MM.1S (cell line): Measurements from ENCODE around the gene DDX39B.
A peak's percentile ranks its signal among the peaks of the same experiment; 100 is the strongest.

ENCODE experiments used
- DNase-seq: peaks from one replicate; pipeline ENCODE4 v3.0.0-alpha.2; 2015
- H2AFZ ChIP-seq: fragments of 300-600 bp; sonication (generic); 2 replicates; pipeline ENCODE4 v1.6.0; 2016; ENCODE audit warnings: antibody characterized with exemption, low read length
- H3F3A ChIP-seq: fragments of 300-600 bp; sonication (generic); 2 replicates; pipeline ENCODE4 v1.6.1; 2016; ENCODE audit warnings: mild to moderate bottlenecking, antibody characterized with exemption, low read length, moderate library complexity, mixed read lengths; ENCODE audit not compliant: insufficient read depth
- H3K27ac ChIP-seq: fragments of 300-600 bp; sonication (generic); 2 replicates; pipeline ENCODE4 v1.5.1; 2016; ENCODE audit warnings: mild to moderate bottlenecking, low read length
- H3K27me3 ChIP-seq: fragments of 300-600 bp; sonication (generic); replicated peaks from 2 replicates; pipeline ENCODE4 v1.6.0; 2016; ENCODE audit warnings: low read length; ENCODE audit not compliant: insufficient read depth
- H3K36me3 ChIP-seq: fragments of 300-600 bp; sonication (generic); replicated peaks from 2 replicates; pipeline ENCODE4 v1.6.1; 2016; ENCODE audit warnings: mild to moderate bottlenecking, low read length, mixed read lengths; ENCODE audit not compliant: insufficient read depth
- H3K4me1 ChIP-seq: fragments of 300-600 bp; sonication (generic); 2 replicates; pipeline ENCODE4 v1.6.1; 2016; ENCODE audit warnings: low read length, mixed read lengths
- H3K4me2 ChIP-seq: fragments of 300-600 bp; sonication (generic); 2 replicates; pipeline ENCODE4 v1.6.0; 2016; ENCODE audit warnings: low read depth, low read length
- H3K4me3 ChIP-seq: fragments of 300-600 bp; sonication (generic); 2 replicates; pipeline ENCODE4 v1.5.1; 2016; ENCODE audit warnings: low read length, mixed read lengths
- H3K79me2 ChIP-seq: fragments of 300-600 bp; sonication (generic); 2 replicates; pipeline ENCODE4 v1.6.1; 2016; ENCODE audit warnings: mixed run types, low read length, mixed read lengths
- H3K9ac ChIP-seq: fragments of 300-600 bp; sonication (generic); 2 replicates; pipeline ENCODE4 v1.6.1; 2016; ENCODE audit warnings: low read length, mixed read lengths
- H3K9me2 ChIP-seq: fragments of 300-600 bp; sonication (generic); replicated peaks from 2 replicates; pipeline ENCODE4 v1.6.1; 2016; ENCODE audit warnings: mild to moderate bottlenecking, low read length, mixed read lengths; ENCODE audit not compliant: insufficient read depth
- H3K9me3 ChIP-seq: fragments of 300-600 bp; sonication (generic); replicated peaks from 2 replicates; pipeline ENCODE4 v1.6.1; 2016; ENCODE audit warnings: mild to moderate bottlenecking, low read length, mixed read lengths; ENCODE audit not compliant: insufficient read depth
- H4K20me1 ChIP-seq: fragments of 300-600 bp; sonication (generic); 2 replicates; pipeline ENCODE4 v1.6.1; 2016; ENCODE audit warnings: mild to moderate bottlenecking, low read length, moderate library complexity, mixed read lengths; ENCODE audit not compliant: insufficient read depth
- CTCF ChIP-seq: fragments of 300-600 bp; sonication (generic); IDR thresholded peaks from 2 replicates; pipeline ENCODE4 v1.5.1; 2016; ENCODE audit warnings: antibody characterized with exemption, low read length, mixed read lengths
- EZH2 ChIP-seq: fragments of 300-600 bp; sonication (generic); optimal IDR thresholded peaks from 2 replicates; pipeline ENCODE3; 2017; ENCODE audit warnings: low read depth, mild to moderate bottlenecking, antibody characterized with exemption, low read length, mixed read lengths
- EZH2phosphoT487 ChIP-seq: fragments of 300-600 bp; sonication (generic); IDR thresholded peaks from 2 replicates; pipeline ENCODE4 v1.6.1; 2018; ENCODE audit warnings: antibody characterized with exemption, low read length

Gene DDX39B

GRCh38 chr6:31585491-31585890 lies 43.7 kb upstream of the DDX39B start:
- H3K4me1 ChIP-seq, result peaks cover 19% of the 10 kb centered on the region
- H3K27me3 ChIP-seq, result peaks cover 56% of the 10 kb centered on the region
- H3K4me3 ChIP-seq, result no peak overlapping the region
- H4K20me1 ChIP-seq, result no peaks in the 10 kb centered on the region
- H3K4me2 ChIP-seq, result no peak overlapping the region
- no peak overlapping the region for H3K27ac ChIP-seq
- H3K79me2 ChIP-seq, result no peaks in the 10 kb centered on the region
- no peaks in the 10 kb centered on the region for H3F3A ChIP-seq
- TF ChIP-seq CTCF, result peak; percentile 65
- no peak for TF ChIP-seq EZH2phosphoT487
- no peak overlapping the region for H2AFZ ChIP-seq
- DNase-seq, result peak; percentile 48
- H3K9ac ChIP-seq, result no peak overlapping the region
- H3K9me3 ChIP-seq, result no peaks in the 10 kb centered on the region
- H3K9me2 ChIP-seq, result no peaks in the 10 kb centered on the region
- no peaks in the 10 kb centered on the region for H3K36me3 ChIP-seq

GRCh38 chr6:31582230-31582643 lies 40.4 kb upstream of the DDX39B start, which contains the start of gene LTB:
TSS of gene LTB (minus strand) at chr6:31582424. CDS start at chr6:31582417, 7 bp downstream.
- H3K79me2 ChIP-seq, result no peaks in the 10 kb centered on the region
- H3K9me3 ChIP-seq, result no peaks in the 10 kb centered on the region
- no peaks in the 10 kb centered on the region for H3K36me3 ChIP-seq
- H3K9ac ChIP-seq, result no peak within 1 kb of the TSS
- TF ChIP-seq EZH2phosphoT487 (no peak), CTCF (no peak), EZH2 (no peak)
- H3K4me2 ChIP-seq, result peak within 1 kb of the TSS; percentile 99
- H3K4me1 ChIP-seq, result peaks cover 19% of the 10 kb centered on the region
- H3K9me2 ChIP-seq, result no peaks in the 10 kb centered on the region
- peaks cover 63% of the 10 kb centered on the region for H3K27me3 ChIP-seq
- no peak for DNase-seq
- peak within 1 kb of the TSS; percentile 93; the same call in 1 of the 2 replicates for H2AFZ ChIP-seq
- H3K4me3 ChIP-seq, result peak within 1 kb of the TSS; percentile 66
- H3K27ac ChIP-seq, result no peak within 1 kb of the TSS
- H3F3A ChIP-seq, result no peaks in the 10 kb centered on the region
- no peaks in the 10 kb centered on the region for H4K20me1 ChIP-seq

- DNase-seq, result no peak
- H3F3A ChIP-seq, result no peaks in the 10 kb centered on the region
- H3K36me3 ChIP-seq, result no peaks in the 10 kb centered on the region
- H3K9ac ChIP-seq, result no peak overlapping the region
- peaks cover 63% of the 10 kb centered on the region for H3K27me3 ChIP-seq
- H3K9me3 ChIP-seq, result no peaks in the 10 kb centered on the region
- peak overlapping the region; percentile 66 for H3K4me3 ChIP-seq
- TF ChIP-seq EZH2, result no peak
- no peak for TF ChIP-seq CTCF
- no peak for TF ChIP-seq EZH2phosphoT487
- H4K20me1 ChIP-seq, result no peaks in the 10 kb centered on the region
- no peaks in the 10 kb centered on the region for H3K79me2 ChIP-seq
- H3K4me1 ChIP-seq, result peaks cover 19% of the 10 kb centered on the region
- H3K9me2 ChIP-seq, result no peaks in the 10 kb centered on the region
- H3K4me2 ChIP-seq, result peak overlapping the region; percentile 99
- H3K27ac ChIP-seq, result no peak overlapping the region
- no peak overlapping the region for H2AFZ ChIP-seq
Measured at GRCh38 chr6:31581434-31582229, 39.8 kb upstream of the DDX39B start.
